Measurements from ENCODE around the gene EEA1. TPM values are rescaled to one million over a fixed set of nuclear protein-coding genes. Genes with fewer than 3 reads are reported as not detected.

Gene EEA1
- total and polyA plus RNA-seq, 2 of the 4 experiments (the other 2 are of a cell fraction), result 4.6 to 12.5 TPM

GRCh38 chr12:92953747-92954146 lies 24.7 kb upstream of the EEA1 start:
- no CpG with 5 or more reads among the region's 5 CpGs for WGBS, 2 experiments (ENCODE audit: extremely low coverage in 2 of 2, insufficient read length in 1 of 2)
- ATAC-seq (ENCODE audit: low read depth) (no peak), DNase-seq (no peak)
- no peak for TF ChIP-seq RCOR1 (IDR thresholded peaks at IDR 0.05; ENCODE audit: insufficient replicate concordance, low read length)
- TF ChIP-seq NFE2L2 (IDR thresholded peaks at IDR 0.05; ENCODE audit: low read depth, low read length), result no peak
- no peak for TF ChIP-seq RFX5 (IDR thresholded peaks at IDR 0.05; ENCODE audit: low read depth, low read length)
- TF ChIP-seq POLR2A (IDR thresholded peaks at IDR 0.05; ENCODE audit: low read depth, low read length), result no peak
- no peak for TF ChIP-seq BHLHE40 (IDR thresholded peaks at IDR 0.05; ENCODE audit: low read depth, low read length)
- TF ChIP-seq SMC3 (IDR thresholded peaks at IDR 0.05; ENCODE audit: low read depth, low read length), result no peak
- no peak for TF ChIP-seq RAD21 (IDR thresholded peaks at IDR 0.05; ENCODE audit: low read length)
- no peak for TF ChIP-seq MXI1 (IDR thresholded peaks at IDR 0.05; ENCODE audit: borderline replicate concordance, low read depth, low read length)
- no peak for TF ChIP-seq CHD1 (IDR thresholded peaks at IDR 0.05; ENCODE audit: low read depth, low read length)
- TF ChIP-seq ELK1 (IDR thresholded peaks at IDR 0.05; ENCODE audit: borderline replicate concordance, low read depth, low read length), result no peak
- no peak for TF ChIP-seq MAZ (IDR thresholded peaks at IDR 0.05; ENCODE audit: borderline replicate concordance, low read depth, low read length)
- no peak for TF ChIP-seq CTCF (conservative IDR thresholded peaks at IDR 0.05; ENCODE audit: low read depth, low read length)
- no peak for TF ChIP-seq USF2 (IDR thresholded peaks at IDR 0.05; ENCODE audit: low read depth, low read length)
- no peak for TF ChIP-seq FOS (IDR thresholded peaks at IDR 0.05; ENCODE audit: low read depth, low read length)
- no peak for TF ChIP-seq CEBPB (IDR thresholded peaks at IDR 0.05; ENCODE audit: low read depth, low read length)
- H3K4me1 ChIP-seq (ENCODE audit: control insufficient read depth, insufficient read depth, low read length), result no peaks in the 10 kb centered on the region
- in situ Hi-C loops (cut with MboI; ENCODE audit: low sequenced_read_pairs) (no loop called here), intact Hi-C loops (cut with micrococcal nuclease) (no loop called here), dilution Hi-C loops (cut with HindIII; ENCODE audit: low sequenced_read_pairs, unreplicated experiment) (no loop called here)
- H3K27me3 ChIP-seq (ENCODE audit: control insufficient read depth, insufficient read depth, low read length), result no peaks in the 10 kb centered on the region
- H2AFZ ChIP-seq (replicated peaks; ENCODE audit: low read length, poor library complexity), result no peak overlapping the region
- H2BK120ac ChIP-seq (ENCODE audit: low read depth, low read length), result no peak overlapping the region
- H2BK20ac ChIP-seq (ENCODE audit: low read depth, low read length), result no peak overlapping the region
- no peak overlapping the region for H3K56ac ChIP-seq (ENCODE audit: extremely low read depth, insufficient read depth, low read length)
- no peak overlapping the region for H4K91ac ChIP-seq (ENCODE audit: insufficient read depth, low read depth, low read length)
- no peaks in the 10 kb centered on the region for H3K36me3 ChIP-seq (ENCODE audit: control insufficient read depth, insufficient read depth, low read length)
- no peaks in the 10 kb centered on the region for H3K79me1 ChIP-seq (ENCODE audit: low read depth in 1 of 2, low read length in 2 of 2)
- no peak overlapping the region for H4K5ac ChIP-seq (ENCODE audit: low read depth, low read length)
- no TSS peak for BruUV-seq (replicated peaks)
- H4K8ac ChIP-seq (ENCODE audit: low read depth in 2 of 2, low read length in 2 of 2), result no peak overlapping the region
- no peak overlapping the region for H3K9ac ChIP-seq (ENCODE audit: low read depth, low read length)
- H3K4ac ChIP-seq (ENCODE audit: low read depth, low read length), result no peak overlapping the region
- H3K9me1 ChIP-seq (ENCODE audit: insufficient read depth, low read length), result no peaks in the 10 kb centered on the region
- H2BK5ac ChIP-seq (ENCODE audit: low read depth, low read length, poor library complexity, severe bottlenecking), result no peak overlapping the region
- peaks cover 8% of the 10 kb centered on the region for H3K9me3 ChIP-seq (ENCODE audit: control insufficient read depth, insufficient read depth, low read length)
- H4K20me1 ChIP-seq (ENCODE audit: insufficient read depth, low read length), result no peaks in the 10 kb centered on the region
- no peak overlapping the region for H3K4me3 ChIP-seq (ENCODE audit: insufficient read depth, low read depth, low read length)
- no peak overlapping the region for H2AK9ac ChIP-seq (replicated peaks; ENCODE audit: low read depth, low read length, poor library complexity)
- no peak overlapping the region for H2AK5ac ChIP-seq (ENCODE audit: low read depth, low read length)
- POLR2A ChIA-PET (ENCODE audit: unreplicated experiment), result no interaction called here
- no peak overlapping the region for H3K14ac ChIP-seq (replicated peaks; ENCODE audit: low read depth, low read length)
- H3K18ac ChIP-seq (ENCODE audit: low read depth, low read length), result no peak overlapping the region
- H3K27ac ChIP-seq (ENCODE audit: insufficient read depth, low read length), result no peak overlapping the region
- H2BK15ac ChIP-seq (ENCODE audit: low read depth, low read length), result no peak overlapping the region; the same call in 2 of the 3 replicates
- no peak overlapping the region for H3K4me2 ChIP-seq (ENCODE audit: low read depth, low read length)
- CTCF ChIA-PET, result no interaction called here
- H3K23ac ChIP-seq (ENCODE audit: low read depth, low read length), result no peak overlapping the region
